OCI-LY7 (cell line): ENCODE data around the gene SPAG9.

Experiments
- CTCF ChIP-seq: fragments of 200-600 bp; sonication (generic); conservative IDR thresholded peaks from 2 replicates; pipeline ENCODE4 v1.5.1; 2014; ENCODE audit warnings: mild to moderate bottlenecking, antibody characterized with exemption, low read length, moderate library complexity, mixed read lengths
- EZH2phosphoT487 ChIP-seq: fragments of 200-600 bp; sonication (generic); IDR thresholded peaks from 2 replicates; pipeline ENCODE4 v1.6.1; 2018; ENCODE audit warnings: low read depth, borderline replicate concordance, mild to moderate bottlenecking, mixed run types, antibody characterized with exemption, low read length, moderate library complexity, mixed read lengths

- TF ChIP-seq CTCF (no peak), EZH2phosphoT487 (no peak)
Observed at GRCh38 chr17:50954641-50955121, 166.0 kb downstream of the SPAG9 start.
